DND-41 (cell line): Measurements from ENCODE around the gene BSCL2.
A peak's percentile ranks its signal among the peaks of the same experiment; 100 is the strongest.
"Not testable (repeated sequence)": the region's sequence is repeated elsewhere in the genome, so short reads cannot be mapped to it uniquely, and the experiment has no call there.

Experiments
- ATAC-seq: fragments of 200-7000 bp; cut with Tn5 transposase; 3 replicates; pipeline ENCODE4 v1.9.1; 2021; ENCODE audit warnings: low read depth; ENCODE audit not compliant: insufficient read depth
- DNase-seq: peaks from one replicate; pipeline ENCODE4 v3.0.0-alpha.2; 2020
- H2AFZ ChIP-seq: 2 replicates; pipeline ENCODE4 v1.6.0; 2012; ENCODE audit warnings: low read depth, low read length
- H3K27ac ChIP-seq: 2 replicates; pipeline ENCODE4 v1.5.1; 2012; ENCODE audit warnings: low read length, inconsistent platforms
- H3K27me3 ChIP-seq: fragments of 200-600 bp; sonication (generic); 2 replicates; pipeline ENCODE4 v1.6.0; 2012; ENCODE audit warnings: low read length, mild to moderate bottlenecking, inconsistent platforms; ENCODE audit not compliant: insufficient read depth, poor library complexity
- H3K36me3 ChIP-seq: 2 replicates; pipeline ENCODE4 v1.5.1; 2012; ENCODE audit warnings: low read length, inconsistent platforms; ENCODE audit not compliant: insufficient read depth
- H3K4me1 ChIP-seq: 2 replicates; pipeline ENCODE4 v1.5.1; 2012; ENCODE audit warnings: mild to moderate bottlenecking, low read length; ENCODE audit not compliant: insufficient read depth
- H3K4me2 ChIP-seq: 2 replicates; pipeline ENCODE4 v1.6.0; 2012; ENCODE audit warnings: mild to moderate bottlenecking, moderate library complexity, low read length, inconsistent platforms; ENCODE audit not compliant: insufficient read depth
- H3K4me3 ChIP-seq, 2 experiments: fragments of 200-600 bp in 1 of 2; shearing (Covaris generic) in 1 of 2; 2 replicates each; pipeline ENCODE4 v1.5.1; 2012 to 2016; ENCODE audit warnings: inconsistent platforms in 2 of 2, low read length in 2 of 2, mild to moderate bottlenecking in 2 of 2, low read depth in 1 of 2, moderate library complexity in 1 of 2
- H3K79me2 ChIP-seq: 2 replicates; pipeline ENCODE4 v1.6.0; 2012; ENCODE audit warnings: low read length, inconsistent platforms; ENCODE audit not compliant: insufficient read depth
- H3K9ac ChIP-seq: 2 replicates; pipeline ENCODE4 v1.6.0; 2012; ENCODE audit warnings: low read depth, mild to moderate bottlenecking, inconsistent platforms, low read length, moderate library complexity
- H3K9me3 ChIP-seq: 2 replicates; pipeline ENCODE4 v1.5.1; 2012; ENCODE audit warnings: low read length, moderate library complexity, mild to moderate bottlenecking, inconsistent platforms; ENCODE audit not compliant: insufficient read depth, severe bottlenecking
- H4K20me1 ChIP-seq: 2 replicates; pipeline ENCODE4 v1.6.0; 2012; ENCODE audit warnings: low read length; ENCODE audit not compliant: insufficient read depth
- CTCF ChIP-seq: IDR thresholded peaks from 2 replicates; pipeline ENCODE4 v1.5.1; 2012; ENCODE audit warnings: borderline replicate concordance, low read length, moderate library complexity, mild to moderate bottlenecking; ENCODE audit not compliant: poor library complexity, severe bottlenecking; ENCODE audit errors: extremely low read depth
- EZH2 ChIP-seq: IDR thresholded peaks from 3 replicates; pipeline ENCODE4 v1.6.1; 2012; ENCODE audit warnings: borderline replicate concordance, low read depth, mild to moderate bottlenecking, moderate library complexity, low read length, inconsistent platforms; ENCODE audit not compliant: severe bottlenecking

BSCL2 gene

DNA sequence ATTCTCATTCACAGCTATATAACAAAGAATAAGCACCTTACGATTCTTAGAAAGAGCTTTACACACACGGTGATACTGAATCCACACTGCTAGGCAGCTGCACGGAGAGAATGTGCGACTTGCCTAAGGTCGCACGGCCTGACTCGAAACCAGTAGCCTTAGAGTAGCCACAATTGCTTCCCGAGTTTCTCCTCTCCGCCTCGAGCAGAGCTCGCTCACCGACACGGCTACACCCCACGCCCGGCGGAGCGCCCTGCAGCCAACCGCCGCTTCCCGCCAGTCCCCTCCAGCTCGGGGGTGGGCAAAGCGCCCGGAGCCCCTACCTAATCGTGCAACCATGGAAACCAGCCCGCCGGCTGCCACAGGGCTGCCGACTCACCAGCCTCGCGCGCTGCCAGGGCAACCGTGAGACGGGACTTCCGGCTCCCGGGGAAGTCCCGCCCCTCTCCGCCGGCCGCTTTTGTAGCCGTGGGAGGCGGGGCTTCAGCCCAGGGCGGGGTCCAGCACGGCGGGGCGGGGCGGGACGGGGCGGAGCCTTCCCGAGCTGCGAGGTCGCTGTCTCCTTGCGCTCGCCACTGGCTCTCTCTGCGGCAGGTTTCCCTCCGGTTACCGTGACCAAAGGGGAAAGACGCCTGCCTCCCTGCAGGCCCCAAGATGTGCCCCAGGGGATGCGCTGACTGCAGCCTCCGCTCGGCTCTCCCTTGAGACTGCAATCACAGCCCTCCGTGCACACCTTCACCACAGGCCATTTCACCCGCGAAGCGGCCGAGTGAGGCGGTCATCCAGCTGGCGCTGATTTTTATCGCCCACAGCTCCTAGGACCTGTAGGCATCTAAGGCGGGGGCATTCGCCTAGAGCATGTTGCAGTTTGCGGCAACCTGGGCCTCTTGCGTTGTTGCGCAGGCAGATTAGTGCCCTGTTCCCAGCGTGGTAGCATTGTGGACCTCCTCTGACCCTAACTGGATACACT lies 1.1 kb downstream of the BSCL2 start:
- peaks cover 52% of the 10 kb centered on the region for H3K4me1 ChIP-seq
- peak; percentile 78 for ATAC-seq
- H2AFZ ChIP-seq: peak overlapping the region; percentile 94
- H3K36me3 ChIP-seq: peaks cover 14% of the 10 kb centered on the region
- H3K27ac ChIP-seq: peak overlapping the region; percentile 96
- TF ChIP-seq EZH2: no peak
- no peak for TF ChIP-seq CTCF
- H3K4me2 ChIP-seq: peak overlapping the region; percentile 97
- peak overlapping the region; percentile 83 for H3K9ac ChIP-seq
- no peaks in the 10 kb centered on the region for H3K27me3 ChIP-seq
- H3K4me3 ChIP-seq: peak overlapping the region; percentile 44 to 88
- no peaks in the 10 kb centered on the region for H4K20me1 ChIP-seq
- H3K79me2 ChIP-seq: peaks cover 22% of the 10 kb centered on the region
- H3K9me3 ChIP-seq: no peaks in the 10 kb centered on the region
- DNase-seq: peak; percentile 97

GRCh38 chr11:62705413-62705812 lies 1.8 kb downstream of the BSCL2 start:
- Histone ChIP-seq H4K20me1 (no peaks in the 10 kb centered on the region), H3K9me3 (no peaks in the 10 kb centered on the region), H3K79me2 (peaks cover 22% of the 10 kb centered on the region), H3K27ac (peak overlapping the region; percentile 96), H3K4me3 (peak overlapping the region; percentile 44 to 88), H3K36me3 (peaks cover 13% of the 10 kb centered on the region), H3K27me3 (no peaks in the 10 kb centered on the region), H3K4me1 (peaks cover 49% of the 10 kb centered on the region), H2AFZ (peak overlapping the region; percentile 94), H3K9ac (peak overlapping the region; percentile 83), H3K4me2 (peak overlapping the region; percentile 97)
- ATAC-seq (no peak), DNase-seq (no peak)
- TF ChIP-seq CTCF (no peak), EZH2 (no peak)

GRCh38 chr11:62703921-62704320 lies 3.3 kb downstream of the BSCL2 start:
- H3K27me3 ChIP-seq, H2AFZ ChIP-seq, H3K4me2 ChIP-seq, ATAC-seq, H4K20me1 ChIP-seq, H3K36me3 ChIP-seq, H3K4me3 ChIP-seq, H3K9ac ChIP-seq, H3K27ac ChIP-seq, DNase-seq, H3K9me3 ChIP-seq: not testable (repeated sequence)
- H3K4me1 ChIP-seq: peaks cover 37% of the 10 kb centered on the region
- peaks cover 19% of the 10 kb centered on the region for H3K79me2 ChIP-seq

GRCh38 chr11:62702246-62702645 lies 5.0 kb downstream of the BSCL2 start:
- Histone ChIP-seq H3K4me3 (no peak overlapping the region), H3K27me3 (no peaks in the 10 kb centered on the region), H3K36me3 (peaks cover 6% of the 10 kb centered on the region; the same call in 1 of the 2 replicates), H3K4me2 (no peak overlapping the region), H3K9ac (no peak overlapping the region), H2AFZ (no peak overlapping the region), H4K20me1 (no peaks in the 10 kb centered on the region), H3K4me1 (peaks cover 20% of the 10 kb centered on the region), H3K79me2 (peaks cover 8% of the 10 kb centered on the region), H3K9me3 (no peaks in the 10 kb centered on the region), H3K27ac (no peak overlapping the region)
- DNase-seq (no peak), ATAC-seq (no peak)
- TF ChIP-seq EZH2: no peak
- TF ChIP-seq CTCF: no peak
